ENCODE data around the gene KCNT1. TPM values are rescaled to one million over a fixed set of nuclear protein-coding genes. Genes with fewer than 3 reads are reported as not detected.

The KCNT1 gene
- total RNA-seq, 1 donor from 2014 or later, result 0.14 TPM

- Mint-ChIP-seq H3K27me3 (ENCODE audit: low read depth) (no peaks in the 10 kb centered on the region), H3K36me3 (ENCODE audit: low read depth) (no peaks in the 10 kb centered on the region), H3K4me1 (no peaks in the 10 kb centered on the region), H3K4me3 (no peak overlapping the region), H3K27ac (ENCODE audit: unreplicated experiment) (no peak overlapping the region), H3K9me3 (no peaks in the 10 kb centered on the region)
- no peak for TF ChIP-seq CTCF (conservative IDR thresholded peaks at IDR 0.05)
- DNase-seq (ENCODE audit: low read depth, low spot score), result no peak
Observed at GRCh38 chr9:135773530-135774238, 71.7 kb downstream of the KCNT1 start.

GRCh38 chr9:135774239-135774747 lies 72.3 kb downstream of the KCNT1 start:
- no peaks in the 10 kb centered on the region for H3K4me1 Mint-ChIP-seq
- H3K27ac Mint-ChIP-seq (ENCODE audit: unreplicated experiment), result no peak overlapping the region
- no peak for TF ChIP-seq CTCF (conservative IDR thresholded peaks at IDR 0.05)

GRCh38 chr9:135774794-135775525 lies 73.0 kb downstream of the KCNT1 start:
- TF ChIP-seq CTCF (conservative IDR thresholded peaks at IDR 0.05), result no peak
- no peaks in the 10 kb centered on the region for H3K36me3 Mint-ChIP-seq (ENCODE audit: low read depth)
- H3K9me3 Mint-ChIP-seq, result no peaks in the 10 kb centered on the region
- H3K27me3 Mint-ChIP-seq (ENCODE audit: low read depth), result no peaks in the 10 kb centered on the region
- no peak for DNase-seq (ENCODE audit: low read depth, low spot score)
- peak overlapping the region; percentile 50 for H3K27ac Mint-ChIP-seq (ENCODE audit: unreplicated experiment)
- no peak overlapping the region for H3K4me3 Mint-ChIP-seq
- H3K4me1 Mint-ChIP-seq, result no peaks in the 10 kb centered on the region

More at GRCh38 chr9:135774239-135774747, 72.3 kb downstream of the KCNT1 start:
- H3K9me3 Mint-ChIP-seq, result no peaks in the 10 kb centered on the region
- no peaks in the 10 kb centered on the region for H3K36me3 Mint-ChIP-seq (ENCODE audit: low read depth)
- H3K27me3 Mint-ChIP-seq (ENCODE audit: low read depth), result no peaks in the 10 kb centered on the region
- no peak overlapping the region for H3K4me3 Mint-ChIP-seq
- no peak for DNase-seq (ENCODE audit: low read depth, low spot score)

- H3K9me3 Mint-ChIP-seq, result no peaks in the 10 kb centered on the region
- no peaks in the 10 kb centered on the region for H3K36me3 Mint-ChIP-seq (ENCODE audit: low read depth)
- no peaks in the 10 kb centered on the region for H3K27me3 Mint-ChIP-seq (ENCODE audit: low read depth)
- no peak for TF ChIP-seq CTCF (conservative IDR thresholded peaks at IDR 0.05)
- DNase-seq (ENCODE audit: low read depth, low spot score), result no peak
- no peaks in the 10 kb centered on the region for H3K4me1 Mint-ChIP-seq
- H3K4me3 Mint-ChIP-seq, result no peak overlapping the region
- H3K27ac Mint-ChIP-seq (ENCODE audit: unreplicated experiment), result no peak overlapping the region
Observed at GRCh38 chr9:135775911-135776310, 73.9 kb downstream of the KCNT1 start.

- H3K36me3 Mint-ChIP-seq (ENCODE audit: low read depth), result no peaks in the 10 kb centered on the region
- no peaks in the 10 kb centered on the region for H3K4me1 Mint-ChIP-seq
- H3K9me3 Mint-ChIP-seq, result no peaks in the 10 kb centered on the region
- no peak overlapping the region for H3K27ac Mint-ChIP-seq (ENCODE audit: unreplicated experiment)
- DNase-seq (ENCODE audit: low read depth, low spot score), result no peak
- no peaks in the 10 kb centered on the region for H3K27me3 Mint-ChIP-seq (ENCODE audit: low read depth)
- TF ChIP-seq CTCF (conservative IDR thresholded peaks at IDR 0.05), result no peak
- no peak overlapping the region for H3K4me3 Mint-ChIP-seq
Observed at GRCh38 chr9:135776893-135777622, 75.1 kb downstream of the KCNT1 start.
